GM21723 (cell line): ENCODE measurements around the gene CAPRIN1.
A peak's percentile ranks its signal among the peaks of the same experiment; 100 is the strongest.

Source experiments
- ATAC-seq: cut with Tn5 transposase; IDR thresholded peaks from one replicate; pipeline ENCODE4 v1.9.1; 2021; ENCODE audit warnings: mild to moderate bottlenecking, moderate library complexity; ENCODE audit not compliant: unreplicated experiment

Gene CAPRIN1

DNA sequence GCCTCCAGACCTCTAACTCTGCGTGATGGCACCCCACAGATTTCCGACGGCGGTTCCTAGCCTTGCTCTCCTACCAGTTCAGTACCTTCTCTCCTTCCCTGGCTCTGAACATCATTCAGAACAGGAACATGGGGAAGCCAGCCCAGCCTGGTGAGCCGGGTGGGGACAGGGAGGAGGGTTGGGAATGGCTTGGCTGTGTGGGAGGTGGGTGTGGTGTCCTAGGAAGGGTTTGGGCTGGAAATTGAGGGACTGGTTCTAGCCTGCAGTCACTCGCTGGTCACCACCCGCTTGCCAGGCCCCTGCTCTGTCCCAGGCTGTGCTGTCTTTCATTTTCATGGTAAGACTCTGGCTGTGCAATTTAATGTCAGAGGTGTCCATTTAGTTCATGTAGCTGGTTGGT, 87.8 kb downstream of the CAPRIN1 start:
- no peak for ATAC-seq

DNA sequence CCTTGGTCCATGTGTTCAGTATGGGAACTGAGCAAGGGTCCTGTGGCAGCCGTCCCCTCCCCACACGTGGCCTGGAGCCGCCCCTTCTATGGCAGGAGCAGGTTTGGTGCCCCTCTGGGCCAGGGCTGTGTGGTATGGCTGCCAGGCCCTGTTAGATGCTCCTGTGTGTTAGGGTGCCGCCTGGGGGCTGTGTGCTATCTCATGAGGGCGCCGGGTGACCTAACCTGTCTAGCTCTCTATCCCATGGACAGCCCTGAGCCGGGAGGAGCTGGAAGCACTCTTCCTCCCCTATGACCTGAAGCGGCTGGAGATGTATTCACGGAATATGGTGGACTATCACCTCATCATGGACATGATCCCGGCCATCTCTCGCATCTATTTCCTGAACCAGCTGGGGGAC, 88.6 kb downstream of the CAPRIN1 start:
- no peak for ATAC-seq

DNA sequence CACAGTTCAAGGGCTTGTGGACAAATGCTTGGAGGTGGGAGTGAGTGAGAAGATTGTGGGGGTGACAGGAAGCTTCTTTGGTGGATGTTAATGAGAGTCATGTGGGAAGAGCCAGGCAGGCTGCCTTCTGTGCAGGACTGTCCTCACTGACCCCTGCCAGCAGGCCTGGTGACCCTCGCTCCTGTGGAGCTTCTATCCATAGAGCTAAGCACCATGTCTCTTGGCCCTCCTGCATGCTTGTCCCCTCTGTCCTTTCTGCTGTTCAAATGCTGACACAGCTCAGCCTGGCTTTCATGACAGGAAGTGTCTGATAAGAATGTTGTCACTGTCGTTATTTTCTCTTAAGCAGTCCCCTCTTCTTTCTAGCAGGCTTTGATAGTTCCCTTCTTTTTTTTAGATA, 91.5 kb downstream of the CAPRIN1 start:
- no peak for ATAC-seq

DNA sequence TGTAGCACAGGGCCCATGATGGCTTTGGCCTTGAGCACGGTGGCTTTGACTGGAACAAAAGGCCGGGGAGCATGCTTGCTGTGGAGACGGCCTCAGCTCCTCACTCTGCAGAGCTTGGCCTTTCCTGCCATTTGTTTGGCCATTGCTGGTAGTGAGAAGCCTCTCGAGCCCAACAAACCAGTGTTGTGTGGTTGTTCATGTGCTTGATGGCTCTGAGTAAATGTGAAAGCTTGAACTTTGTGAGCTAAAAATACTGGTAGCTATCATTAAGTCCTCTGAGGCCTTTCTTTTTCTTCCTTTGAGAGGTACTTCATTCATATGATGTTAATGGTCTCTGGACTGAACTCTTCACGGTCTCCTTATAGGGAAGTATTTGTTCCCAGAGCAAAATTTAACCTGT, 93.5 kb downstream of the CAPRIN1 start:
- ATAC-seq: peak; percentile 72

DNA sequence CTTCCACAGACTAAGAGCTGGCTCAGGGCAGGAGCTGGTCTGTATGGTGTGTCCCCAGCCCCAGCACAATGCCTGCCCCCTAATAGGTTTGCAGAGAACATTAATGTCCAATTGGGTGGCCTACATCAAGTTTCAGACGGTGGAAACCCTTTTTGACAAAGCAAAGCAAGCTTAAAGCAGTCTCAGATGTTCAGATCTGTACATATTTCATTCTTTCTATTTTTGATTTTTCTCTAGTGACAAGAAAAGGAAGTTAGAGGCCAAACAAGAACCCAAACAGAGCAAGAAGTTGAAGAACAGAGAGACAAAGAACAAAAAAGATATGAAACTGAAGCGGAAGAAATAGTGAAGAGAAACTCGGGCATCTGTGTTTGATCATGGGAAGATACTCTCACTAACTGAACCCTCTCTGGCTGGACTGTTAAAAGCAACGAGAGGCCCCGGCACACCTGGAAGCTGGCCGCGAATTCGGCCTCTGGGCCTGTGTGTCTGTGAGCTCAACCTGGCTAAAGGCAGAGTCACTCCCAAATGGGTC, 94.4 kb downstream of the CAPRIN1 start:
- peak; percentile 64 for ATAC-seq

DNA sequence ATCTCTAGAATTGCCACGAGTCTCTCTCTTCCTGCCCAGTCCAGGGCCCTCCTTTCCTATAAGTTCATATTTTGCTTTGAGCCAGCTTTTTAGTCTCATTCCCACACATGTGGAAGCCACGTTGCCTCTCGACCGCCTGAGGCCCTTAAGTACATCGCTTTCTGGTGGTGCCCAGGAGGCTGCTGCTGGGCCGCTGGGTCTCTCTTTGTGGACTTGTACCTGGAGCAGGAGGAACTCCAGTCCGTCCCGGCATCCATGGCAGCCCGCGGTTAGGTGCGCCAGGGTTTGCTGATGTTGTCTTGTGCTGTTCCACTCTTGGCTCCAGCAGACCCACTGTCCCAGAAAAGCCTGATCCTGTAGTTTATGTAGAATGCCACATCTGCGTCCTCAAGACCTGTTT, 94.9 kb downstream of the CAPRIN1 start:
- no peak for ATAC-seq

DNA sequence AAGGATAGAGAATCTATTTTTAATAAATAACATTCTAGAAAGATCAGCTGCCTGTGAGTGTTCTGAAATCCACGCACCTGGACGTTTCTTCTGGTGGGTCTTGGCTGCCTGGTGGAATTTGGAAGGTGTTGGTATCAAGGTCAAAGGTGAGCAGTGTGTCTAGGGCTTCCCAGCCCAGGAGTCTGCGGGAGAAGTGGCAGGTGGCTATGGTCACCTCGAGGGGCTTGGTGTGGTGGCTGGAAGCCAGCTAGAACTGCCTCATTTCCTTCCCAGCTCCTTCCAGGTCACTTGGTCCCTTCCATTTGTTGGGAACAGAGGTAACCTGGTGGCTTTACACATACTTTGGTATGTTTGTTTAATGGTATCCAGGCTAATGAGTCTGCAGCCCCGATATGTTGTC, 95.3 kb downstream of the CAPRIN1 start:
- no peak for ATAC-seq

DNA sequence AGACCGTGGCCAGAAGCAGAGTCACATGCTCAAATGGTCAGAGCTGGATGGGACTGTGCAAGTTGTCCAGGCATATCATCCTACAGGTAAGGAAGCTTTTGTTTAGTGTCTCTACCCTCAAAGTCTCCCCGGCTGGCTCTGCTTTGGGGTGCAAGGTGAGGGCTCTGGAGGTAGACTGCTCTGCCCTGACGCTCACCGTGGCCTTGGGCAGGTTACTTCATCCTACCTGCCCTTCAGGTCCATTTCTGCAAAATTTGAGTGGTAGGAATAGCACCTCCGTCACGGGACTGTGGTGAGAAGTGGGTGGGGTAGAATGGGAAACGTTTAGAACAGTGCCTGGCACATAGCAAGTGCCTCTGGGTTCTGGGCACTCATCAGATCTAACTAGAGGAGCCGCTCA, 96.0 kb downstream of the CAPRIN1 start:
- no peak for ATAC-seq

DNA sequence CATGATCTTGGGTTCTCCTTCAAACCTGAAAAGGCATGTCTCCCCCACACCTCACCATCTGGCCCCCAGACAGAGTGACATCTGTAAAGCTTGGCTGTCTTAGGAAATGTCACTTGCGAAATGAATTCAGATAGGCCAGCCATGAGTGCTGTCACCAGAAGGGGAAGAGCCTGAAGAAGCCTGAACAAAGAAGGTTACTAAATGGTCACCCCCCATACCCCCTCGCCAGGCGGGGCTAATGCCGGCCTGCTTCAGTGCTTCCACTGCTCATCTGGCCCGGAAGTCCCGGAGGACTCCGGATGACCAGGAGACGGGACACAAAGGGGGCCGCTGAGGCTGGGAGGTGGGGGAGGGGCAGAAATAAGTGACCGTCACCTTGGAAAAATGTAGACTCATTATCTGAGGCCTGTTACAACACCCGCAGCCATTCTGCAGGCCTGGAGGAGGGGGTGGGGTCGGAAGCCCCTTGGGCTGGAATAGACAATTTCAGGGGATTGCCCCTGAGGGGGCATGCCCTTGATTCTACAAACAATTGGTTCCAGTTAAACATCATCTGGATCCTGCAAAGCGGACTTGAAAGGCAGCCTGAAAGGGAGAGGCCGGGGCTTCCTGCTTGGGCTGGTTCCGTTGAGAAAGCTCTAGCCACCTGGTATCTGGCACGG, 97.1 kb downstream of the CAPRIN1 start:
- no peak for ATAC-seq

DNA sequence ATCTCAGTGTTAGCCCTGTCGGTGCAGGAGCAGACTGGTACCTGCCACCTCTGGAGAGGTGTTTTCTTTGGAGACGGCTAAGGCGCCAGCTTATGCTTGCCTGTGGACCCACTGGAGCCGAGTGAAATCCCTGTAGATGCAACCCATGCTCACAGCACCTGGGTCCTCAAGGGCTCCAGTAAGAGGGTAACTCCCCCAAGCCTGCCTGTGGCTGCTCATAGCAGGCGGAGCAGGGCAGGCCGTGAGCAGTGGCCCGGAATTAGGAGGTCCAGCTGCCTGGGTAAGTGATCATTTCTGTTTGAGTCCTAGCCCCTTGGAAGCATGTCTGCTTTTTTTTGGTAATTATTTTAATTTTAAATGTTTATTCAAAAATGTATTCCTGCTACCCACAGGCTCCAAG, 97.7 kb downstream of the CAPRIN1 start:
- ATAC-seq: no peak

DNA sequence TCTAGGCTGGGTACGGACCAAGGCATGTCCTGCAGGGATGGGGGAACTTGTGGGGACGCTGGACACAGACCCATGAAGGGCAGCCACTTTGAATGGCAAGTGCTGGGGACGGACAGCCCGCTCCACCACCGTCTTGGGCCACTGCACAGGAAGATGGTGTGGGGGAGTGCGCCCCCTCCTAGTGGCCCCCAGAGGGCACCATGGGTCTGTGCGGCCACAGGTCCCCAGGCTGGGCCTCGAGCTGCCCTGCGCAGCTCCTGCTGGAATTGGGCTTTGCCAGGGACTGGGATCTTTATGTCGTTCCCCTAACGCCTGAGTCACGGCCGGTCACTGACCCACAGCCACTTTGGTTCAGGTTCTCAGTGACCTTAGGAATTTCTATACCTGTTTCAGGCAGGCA, 98.3 kb downstream of the CAPRIN1 start:
- no peak for ATAC-seq

DNA sequence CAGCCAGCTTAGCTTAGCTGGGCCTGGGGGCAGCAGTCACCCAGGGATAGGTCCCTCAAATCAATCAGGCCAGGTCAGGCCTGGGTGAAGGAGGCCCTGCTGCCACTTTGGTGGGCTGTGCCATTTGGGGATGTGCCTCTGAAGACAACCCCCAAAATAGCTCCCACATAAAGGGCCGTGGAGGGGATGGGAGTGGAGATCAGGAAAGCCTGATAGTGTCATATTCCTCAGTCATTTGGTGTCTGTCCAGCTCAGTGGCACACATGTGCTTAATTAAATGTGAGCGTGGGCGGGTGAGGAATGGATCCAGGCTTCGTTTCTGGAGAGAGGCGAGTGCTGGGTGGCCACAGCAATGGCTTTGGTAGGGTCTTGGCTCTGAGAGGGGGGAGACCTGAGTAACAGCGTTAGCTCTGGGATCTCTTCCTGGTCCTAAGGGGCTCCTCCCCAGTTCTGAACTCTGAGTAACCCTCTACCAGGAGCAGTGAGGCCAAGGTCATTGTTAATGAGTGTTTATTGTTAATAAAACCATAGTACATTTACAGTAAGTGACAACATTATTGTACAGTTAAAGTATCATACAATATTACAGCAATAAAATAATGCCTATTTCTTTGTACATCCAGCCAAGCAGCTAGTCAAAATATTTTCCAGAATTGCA, 99.1 kb downstream of the CAPRIN1 start:
- no peak for ATAC-seq
